HCT116 (cell line): Measurements from ENCODE around the gene WDR76. TPM values are rescaled to one million over a fixed set of nuclear protein-coding genes. Genes with fewer than 3 reads are reported as not detected.

Experiments
- ATAC-seq: fragments of 200-7000 bp; cut with Tn5 transposase; 2 replicates; pipeline ENCODE4 v1.9.1; 2020; ENCODE audit warnings: mild to moderate bottlenecking, moderate library complexity
- BruUV-seq: library from RNA; stranded (reverse); fragments of 400-500 nt; replicated peaks from 2 replicates; lab custom pipeline; 2021; lab: Mats Ljungman, UMichigan
- CTCF ChIA-PET: fragments of 300-600 bp; sonication (Branson Sonifier 250); formaldehyde crosslinking; loops from one replicate; lab custom pipeline; 2021; ENCODE audit warnings: antibody characterized with exemption; lab: Charles Lee
- POLR2A ChIA-PET: fragments of 300-600, 350-600 bp; sonication (Branson Sonifier 250); formaldehyde crosslinking; loops from one replicate; lab custom pipeline; 2021; ENCODE audit warnings: antibody characterized with exemption; lab: Charles Lee
- RAD21 ChIA-PET, 2 experiments: fragments of 300-600 bp; sonication (Branson Sonifier 250); formaldehyde crosslinking; loops; one replicate each; lab custom pipeline; 2023; ENCODE audit warnings: low total read pairs in 2 of 2; ENCODE audit not compliant: uncharacterized antibody in 2 of 2, unreplicated experiment in 2 of 2, low non-redundant PET in 1 of 2; lab: Charles Lee
- DNase-seq: peaks from one replicate; pipeline ENCODE4 v3.0.0-alpha.2; 2010; ENCODE audit warnings: low read depth, low spot score
- H2AFZ ChIP-seq: fragments of 200-600 bp; shearing (Covaris generic), sonication (generic); 2 replicates; pipeline ENCODE4 v1.6.1; 2017; ENCODE audit warnings: low read depth, mixed run types, mixed read lengths, antibody characterized with exemption, low read length; ENCODE audit not compliant: poor library complexity, severe bottlenecking
- H3K27ac ChIP-seq: 2 replicates; pipeline ENCODE4 v1.5.1; 2012; ENCODE audit warnings: low read depth, low read length
- H3K27me3 ChIP-seq: fragments of 200-600 bp; sonication (generic); 2 replicates; pipeline ENCODE4 v1.6.1; 2016; ENCODE audit warnings: mixed run types, low read length, mixed read lengths; ENCODE audit not compliant: insufficient read depth
- H3K36me3 ChIP-seq, 2 experiments: fragments of 200-500 bp in 1 of 2; fragments of 200-600 bp in 1 of 2; sonication (Bioruptor generic) in 1 of 2; sonication (generic) in 1 of 2; 2 replicates each; pipeline versions ENCODE4 v1.5.1 to v1.6.1; 2014 to 2016; ENCODE audit warnings: low read length in 2 of 2, inconsistent platforms in 1 of 2, mixed read lengths in 1 of 2, mixed run types in 1 of 2; ENCODE audit not compliant: insufficient read depth in 2 of 2, control insufficient read depth in 1 of 2
- H3K4me1 ChIP-seq, 2 experiments: fragments of 200-600 bp in 1 of 2; sonication (generic) in 1 of 2; 2 replicates each; pipeline versions ENCODE4 v1.5.1 to v1.6.1; 2012 to 2017; ENCODE audit warnings: low read length in 2 of 2, inconsistent platforms in 1 of 2, mild to moderate bottlenecking in 1 of 2, mixed read lengths in 1 of 2, mixed run types in 1 of 2, moderate library complexity in 1 of 2; ENCODE audit not compliant: insufficient read depth in 2 of 2, control insufficient read depth in 1 of 2
- H3K4me2 ChIP-seq: fragments of 200-600 bp; sonication (generic); 2 replicates; pipeline ENCODE4 v1.6.1; 2017; ENCODE audit warnings: mixed run types, low read length, mixed read lengths
- H3K4me3 ChIP-seq, 2 experiments: fragments of 200-600 bp in 1 of 2; sonication (generic) in 1 of 2; replicated peaks in 1 of 2; 2 replicates each; pipeline ENCODE4 v1.5.1; 2011 to 2016; ENCODE audit warnings: low read length in 2 of 2, control low read depth in 1 of 2, low read depth in 1 of 2, mild to moderate bottlenecking in 1 of 2, mixed read lengths in 1 of 2, mixed run types in 1 of 2
- H3K79me2 ChIP-seq: fragments of 200-600 bp; sonication (generic); 2 replicates; pipeline ENCODE4 v1.6.1; 2017; ENCODE audit warnings: mild to moderate bottlenecking, mixed run types, low read length, moderate library complexity, mixed read lengths; ENCODE audit not compliant: insufficient read depth
- H3K9ac ChIP-seq: fragments of 200-600 bp; sonication (generic); 2 replicates; pipeline ENCODE4 v1.6.1; 2016; ENCODE audit warnings: low read length, mixed read lengths
- H3K9me2 ChIP-seq: fragments of 200-600 bp; sonication (generic), shearing (Covaris generic); 2 replicates; pipeline ENCODE4 v1.6.1; 2017; ENCODE audit warnings: mixed run types, mild to moderate bottlenecking, moderate library complexity; ENCODE audit not compliant: insufficient read depth
- H3K9me3 ChIP-seq, 2 experiments: fragments of 200-500 bp in 1 of 2; fragments of 200-600 bp in 1 of 2; sonication (Bioruptor generic) in 1 of 2; sonication (generic) in 1 of 2; 2 replicates each; pipeline ENCODE4 v1.6.1; 2014 to 2017; ENCODE audit warnings: low read length in 2 of 2, mixed read lengths in 2 of 2, inconsistent platforms in 1 of 2, low read depth in 1 of 2, mild to moderate bottlenecking in 1 of 2, mixed run types in 1 of 2, moderate library complexity in 1 of 2; ENCODE audit not compliant: control insufficient read depth in 1 of 2, insufficient read depth in 1 of 2
- H4K20me1 ChIP-seq: fragments of 200-600 bp; sonication (generic), shearing (Covaris generic); 2 replicates; pipeline ENCODE4 v1.6.1; 2017; ENCODE audit warnings: mixed run types, mild to moderate bottlenecking, moderate library complexity; ENCODE audit not compliant: insufficient read depth
- CBX3 ChIP-seq: IDR thresholded peaks from 2 replicates; pipeline ENCODE4 v1.6.1; 2012; ENCODE audit warnings: low read depth
- EGR1 ChIP-seq: IDR thresholded peaks from 2 replicates; pipeline ENCODE4 v1.6.1; 2012; ENCODE audit warnings: low read depth
- ELF1 ChIP-seq: IDR thresholded peaks from 2 replicates; pipeline ENCODE4 v1.6.1; 2012; ENCODE audit warnings: low read depth, borderline replicate concordance
- EZH2 ChIP-seq: fragments of 200-600 bp; sonication (generic); IDR thresholded peaks from 2 replicates; pipeline ENCODE4 v1.6.1; 2017; ENCODE audit warnings: antibody characterized with exemption, mixed run types
- EZH2phosphoT487 ChIP-seq: fragments of 200-600 bp; IDR thresholded peaks from 2 replicates; pipeline ENCODE4 v1.6.1; 2018; ENCODE audit warnings: antibody characterized with exemption, borderline replicate concordance
- FOSL1 ChIP-seq: IDR thresholded peaks from 2 replicates; pipeline ENCODE4 v1.6.1; 2012; ENCODE audit warnings: low read depth
- JUND ChIP-seq: IDR thresholded peaks from 2 replicates; pipeline ENCODE4 v1.6.1; 2012
- POLR2A ChIP-seq: IDR thresholded peaks from 2 replicates; pipeline ENCODE4 v1.7.0; 2011; ENCODE audit warnings: borderline replicate concordance; ENCODE audit not compliant: insufficient read depth, insufficient read length; ENCODE audit errors: extremely low read depth
- POLR2AphosphoS5 ChIP-seq: IDR thresholded peaks from 2 replicates; pipeline ENCODE4 v1.6.1; 2011; ENCODE audit warnings: mild to moderate bottlenecking, low read depth, low read length, moderate library complexity
- SIN3A ChIP-seq: IDR thresholded peaks from 2 replicates; pipeline ENCODE4 v1.6.1; 2012; ENCODE audit warnings: low read depth
- SP1 ChIP-seq: IDR thresholded peaks from 2 replicates; pipeline ENCODE4 v1.6.1; 2012; ENCODE audit warnings: low read depth
- SRF ChIP-seq: IDR thresholded peaks from 2 replicates; pipeline ENCODE4 v1.6.1; 2012; ENCODE audit warnings: low read depth
- TCF7L2 ChIP-seq: IDR thresholded peaks from 2 replicates; pipeline ENCODE4 v1.7.0; 2011; ENCODE audit warnings: borderline replicate concordance, inconsistent platforms; ENCODE audit not compliant: insufficient read depth, insufficient read length; ENCODE audit errors: extremely low read depth
- YY1 ChIP-seq: IDR thresholded peaks from 2 replicates; pipeline ENCODE4 v1.6.1; 2011; ENCODE audit warnings: low read length, low read depth, moderate library complexity, mild to moderate bottlenecking; ENCODE audit not compliant: insufficient replicate concordance; ENCODE audit errors: extremely low read depth
- ZFX ChIP-seq: fragments of 450-650 bp; IDR thresholded peaks from 2 replicates; pipeline ENCODE4 v1.6.1; 2017
- ZNF274 ChIP-seq: fragments of 200-500 bp; sonication (Bioruptor generic); IDR thresholded peaks from 2 replicates; pipeline ENCODE4 v1.6.1; 2014; ENCODE audit warnings: mild to moderate bottlenecking, low read depth, low read length, inconsistent platforms
- intact Hi-C: fragments of 100-400 bp; cut with micrococcal nuclease; formaldehyde crosslinking; loops from 2 replicates; pipeline ENCODE4 v1.10.0; 2022
- total RNA-seq: library from RNA; stranded (reverse); gene quantifications from one replicate; pipeline ENCODE4 v1.2.1, GENCODE V29; 2021; ENCODE audit not compliant: unreplicated experiment
- TF ChIP-seq, protein P1 (sequence below): IDR thresholded peaks from 2 replicates; pipeline ENCODE4 v1.6.1; 2011; ENCODE audit warnings: mild to moderate bottlenecking, low read length, moderate library complexity; ENCODE audit not compliant: insufficient replicate concordance; ENCODE audit errors: extremely low read depth
- TF ChIP-seq, protein P2 (sequence below): IDR thresholded peaks from 2 replicates; pipeline ENCODE4 v1.6.1; 2012
- TF ChIP-seq, protein P3 (sequence below), 3 experiments: fragments of 200-600 bp in 1 of 3; sonication (generic) in 1 of 3; IDR thresholded peaks in 2 of 3; conservative IDR thresholded peaks in 1 of 3; 2 replicates each; pipeline ENCODE4 v1.5.1; 2012 to 2017; ENCODE audit warnings: low read depth in 2 of 3, low read length in 2 of 3, antibody characterized with exemption in 1 of 3, borderline replicate concordance in 1 of 3, control low read depth in 1 of 3, mild to moderate bottlenecking in 1 of 3, mixed read lengths in 1 of 3, mixed run types in 1 of 3, moderate library complexity in 1 of 3; ENCODE audit not compliant: insufficient read depth in 1 of 3
- TF ChIP-seq, protein P4 (sequence below): IDR thresholded peaks from 2 replicates; pipeline ENCODE4 v1.6.1; 2012; ENCODE audit warnings: low read depth

The WDR76 gene
- total RNA-seq, 1 experiment from 2014 or later = 33.0 TPM

DNA sequence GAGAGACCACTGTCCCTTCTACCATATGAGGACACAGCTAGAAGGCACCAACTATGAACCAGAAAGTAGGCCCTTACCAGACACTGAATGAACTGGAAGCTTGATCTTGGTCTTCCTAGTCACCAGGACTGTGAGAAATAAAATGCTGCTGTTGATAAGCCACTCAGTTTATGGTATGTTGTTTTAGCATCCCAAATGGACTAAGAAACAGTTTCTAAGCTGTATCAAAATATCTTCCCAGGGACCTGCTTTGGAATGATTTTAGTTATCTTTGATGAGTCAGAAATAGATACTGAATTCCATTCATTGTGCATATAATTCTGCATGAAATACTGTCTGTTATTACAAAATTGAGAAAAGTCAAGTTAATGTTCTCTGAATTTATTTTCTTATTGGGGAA is 18.6 kb downstream of the WDR76 start (continued):
- TF ChIP-seq, protein P1, sequence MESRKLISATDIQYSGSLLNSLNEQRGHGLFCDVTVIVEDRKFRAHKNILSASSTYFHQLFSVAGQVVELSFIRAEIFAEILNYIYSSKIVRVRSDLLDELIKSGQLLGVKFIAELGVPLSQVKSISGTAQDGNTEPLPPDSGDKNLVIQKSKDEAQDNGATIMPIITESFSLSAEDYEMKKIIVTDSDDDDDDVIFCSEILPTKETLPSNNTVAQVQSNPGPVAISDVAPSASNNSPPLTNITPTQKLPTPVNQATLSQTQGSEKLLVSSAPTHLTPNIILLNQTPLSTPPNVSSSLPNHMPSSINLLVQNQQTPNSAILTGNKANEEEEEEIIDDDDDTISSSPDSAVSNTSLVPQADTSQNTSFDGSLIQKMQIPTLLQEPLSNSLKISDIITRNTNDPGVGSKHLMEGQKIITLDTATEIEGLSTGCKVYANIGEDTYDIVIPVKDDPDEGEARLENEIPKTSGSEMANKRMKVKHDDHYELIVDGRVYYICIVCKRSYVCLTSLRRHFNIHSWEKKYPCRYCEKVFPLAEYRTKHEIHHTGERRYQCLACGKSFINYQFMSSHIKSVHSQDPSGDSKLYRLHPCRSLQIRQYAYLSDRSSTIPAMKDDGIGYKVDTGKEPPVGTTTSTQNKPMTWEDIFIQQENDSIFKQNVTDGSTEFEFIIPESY = no peak
- TF ChIP-seq SP1 = no peak
- TF ChIP-seq POLR2AphosphoS5 = no peak
- no peak for TF ChIP-seq SIN3A

DNA sequence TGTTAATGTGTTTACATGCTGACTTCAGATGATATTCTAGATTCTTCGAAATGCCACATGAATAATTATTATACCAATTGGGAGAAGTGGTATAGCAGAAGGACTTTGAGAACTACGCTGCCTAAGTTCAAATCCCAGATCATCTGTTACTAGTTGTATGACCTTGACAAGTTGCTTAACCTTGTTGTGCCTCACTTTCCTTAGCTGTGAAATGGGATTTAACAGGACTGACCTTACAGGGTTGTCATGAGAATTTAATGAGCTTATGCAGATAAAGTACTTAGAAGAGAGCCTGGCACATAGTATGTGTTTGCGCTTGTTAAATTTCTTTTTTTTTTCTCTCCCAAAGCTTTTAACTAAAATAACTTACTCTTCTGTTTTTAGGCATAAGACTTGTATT is 24.4 kb downstream of the WDR76 start:
- ChIA-PET POLR2A (no interaction called here), RAD21 (no interaction called here), CTCF (no interaction called here)
- no peaks in the 10 kb centered on the region for H3K9me2 ChIP-seq
- no peaks in the 10 kb centered on the region for H3K9me3 ChIP-seq
- H3K36me3 ChIP-seq = peaks cover 4 to 25% of the 10 kb centered on the region in 2 experiments; a peak in 3 of 4 replicates
- H4K20me1 ChIP-seq = no peaks in the 10 kb centered on the region
- no peak overlapping the region for H3K9ac ChIP-seq
- no peaks in the 10 kb centered on the region for H3K27me3 ChIP-seq
- H3K79me2 ChIP-seq = peaks cover 4% of the 10 kb centered on the region; the same call in 1 of the 2 replicates
- BruUV-seq = no TSS peak
- H3K4me1 ChIP-seq = no peaks in the 10 kb centered on the region
- intact Hi-C loops = no loop called here
- H3K4me2 ChIP-seq = no peak overlapping the region
- H3K4me3 ChIP-seq = no peak overlapping the region
- no peak overlapping the region for H3K27ac ChIP-seq
- DNase-seq (no peak), ATAC-seq (no peak)
- no peak overlapping the region for H2AFZ ChIP-seq
- TF ChIP-seq, protein P2, sequence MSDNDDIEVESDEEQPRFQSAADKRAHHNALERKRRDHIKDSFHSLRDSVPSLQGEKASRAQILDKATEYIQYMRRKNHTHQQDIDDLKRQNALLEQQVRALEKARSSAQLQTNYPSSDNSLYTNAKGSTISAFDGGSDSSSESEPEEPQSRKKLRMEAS = no peak
- TF ChIP-seq EGR1 (no peak), POLR2A (no peak), ZNF274 (no peak), SRF (no peak), ELF1 (no peak), EZH2phosphoT487 (no peak), YY1 (no peak), CBX3 (no peak), FOSL1 (no peak), JUND (no peak), TCF7L2 (no peak), EZH2 (no peak), POLR2AphosphoS5 (no peak), ZFX (no peak)
- TF ChIP-seq, protein P3, sequence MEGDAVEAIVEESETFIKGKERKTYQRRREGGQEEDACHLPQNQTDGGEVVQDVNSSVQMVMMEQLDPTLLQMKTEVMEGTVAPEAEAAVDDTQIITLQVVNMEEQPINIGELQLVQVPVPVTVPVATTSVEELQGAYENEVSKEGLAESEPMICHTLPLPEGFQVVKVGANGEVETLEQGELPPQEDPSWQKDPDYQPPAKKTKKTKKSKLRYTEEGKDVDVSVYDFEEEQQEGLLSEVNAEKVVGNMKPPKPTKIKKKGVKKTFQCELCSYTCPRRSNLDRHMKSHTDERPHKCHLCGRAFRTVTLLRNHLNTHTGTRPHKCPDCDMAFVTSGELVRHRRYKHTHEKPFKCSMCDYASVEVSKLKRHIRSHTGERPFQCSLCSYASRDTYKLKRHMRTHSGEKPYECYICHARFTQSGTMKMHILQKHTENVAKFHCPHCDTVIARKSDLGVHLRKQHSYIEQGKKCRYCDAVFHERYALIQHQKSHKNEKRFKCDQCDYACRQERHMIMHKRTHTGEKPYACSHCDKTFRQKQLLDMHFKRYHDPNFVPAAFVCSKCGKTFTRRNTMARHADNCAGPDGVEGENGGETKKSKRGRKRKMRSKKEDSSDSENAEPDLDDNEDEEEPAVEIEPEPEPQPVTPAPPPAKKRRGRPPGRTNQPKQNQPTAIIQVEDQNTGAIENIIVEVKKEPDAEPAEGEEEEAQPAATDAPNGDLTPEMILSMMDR (IDR thresholded peaks at IDR 0.05 in 2 of 3, conservative IDR thresholded peaks at IDR 0.05 in 1 of 3; ENCODE audit: borderline replicate concordance in 1 of 3, insufficient read depth in 1 of 3, low read depth in 2 of 3, low read length in 2 of 3) = no peak
- TF ChIP-seq, protein P4, sequence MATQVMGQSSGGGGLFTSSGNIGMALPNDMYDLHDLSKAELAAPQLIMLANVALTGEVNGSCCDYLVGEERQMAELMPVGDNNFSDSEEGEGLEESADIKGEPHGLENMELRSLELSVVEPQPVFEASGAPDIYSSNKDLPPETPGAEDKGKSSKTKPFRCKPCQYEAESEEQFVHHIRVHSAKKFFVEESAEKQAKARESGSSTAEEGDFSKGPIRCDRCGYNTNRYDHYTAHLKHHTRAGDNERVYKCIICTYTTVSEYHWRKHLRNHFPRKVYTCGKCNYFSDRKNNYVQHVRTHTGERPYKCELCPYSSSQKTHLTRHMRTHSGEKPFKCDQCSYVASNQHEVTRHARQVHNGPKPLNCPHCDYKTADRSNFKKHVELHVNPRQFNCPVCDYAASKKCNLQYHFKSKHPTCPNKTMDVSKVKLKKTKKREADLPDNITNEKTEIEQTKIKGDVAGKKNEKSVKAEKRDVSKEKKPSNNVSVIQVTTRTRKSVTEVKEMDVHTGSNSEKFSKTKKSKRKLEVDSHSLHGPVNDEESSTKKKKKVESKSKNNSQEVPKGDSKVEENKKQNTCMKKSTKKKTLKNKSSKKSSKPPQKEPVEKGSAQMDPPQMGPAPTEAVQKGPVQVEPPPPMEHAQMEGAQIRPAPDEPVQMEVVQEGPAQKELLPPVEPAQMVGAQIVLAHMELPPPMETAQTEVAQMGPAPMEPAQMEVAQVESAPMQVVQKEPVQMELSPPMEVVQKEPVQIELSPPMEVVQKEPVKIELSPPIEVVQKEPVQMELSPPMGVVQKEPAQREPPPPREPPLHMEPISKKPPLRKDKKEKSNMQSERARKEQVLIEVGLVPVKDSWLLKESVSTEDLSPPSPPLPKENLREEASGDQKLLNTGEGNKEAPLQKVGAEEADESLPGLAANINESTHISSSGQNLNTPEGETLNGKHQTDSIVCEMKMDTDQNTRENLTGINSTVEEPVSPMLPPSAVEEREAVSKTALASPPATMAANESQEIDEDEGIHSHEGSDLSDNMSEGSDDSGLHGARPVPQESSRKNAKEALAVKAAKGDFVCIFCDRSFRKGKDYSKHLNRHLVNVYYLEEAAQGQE = no peak
